BLaER1 (cell line): ENCODE data around the gene ABHD17A.
A peak's percentile ranks its signal among the peaks of the same experiment; 100 is the strongest.

Source experiments
- H3K27ac ChIP-seq: shearing (Covaris generic); formaldehyde crosslinking; 2 replicates; pipeline ENCODE4 v1.8.1; 2022
- H3K27me3 ChIP-seq: shearing (Covaris generic); formaldehyde crosslinking; 2 replicates; pipeline ENCODE4 v1.8.1; 2022
- H3K36me3 ChIP-seq: shearing (Covaris generic); formaldehyde crosslinking; 2 replicates; pipeline ENCODE4 v1.8.1; 2022
- H3K4me1 ChIP-seq: shearing (Covaris generic); formaldehyde crosslinking; 2 replicates; pipeline ENCODE4 v1.8.1; 2022
- H3K4me2 ChIP-seq: shearing (Covaris generic); formaldehyde crosslinking; 2 replicates; pipeline ENCODE4 v1.8.1; 2022
- H3K4me3 ChIP-seq: shearing (Covaris generic); formaldehyde crosslinking; 2 replicates; pipeline ENCODE4 v1.8.1; 2022
- H3K9ac ChIP-seq: shearing (Covaris generic); formaldehyde crosslinking; 2 replicates; pipeline ENCODE4 v1.8.1; 2022
- H3K9me3 ChIP-seq: shearing (Covaris generic); formaldehyde crosslinking; 2 replicates; pipeline ENCODE4 v1.8.1; 2022
- H4K20me1 ChIP-seq: shearing (Covaris generic); formaldehyde crosslinking; 2 replicates; pipeline ENCODE4 v1.8.1; 2022
- Cebpa-rat ChIP-seq: shearing (Covaris generic); IDR thresholded peaks from 2 replicates; pipeline ENCODE4 v1.8.1; 2022

ABHD17A gene

GRCh38 chr19:1855040-1855827 is 30.1 kb downstream of the ABHD17A start:
- Histone ChIP-seq H3K27ac (peak overlapping the region; percentile 99), H3K9ac (peak overlapping the region; percentile 94), H3K4me1 (peaks cover 86% of the 10 kb centered on the region), H3K27me3 (no peaks in the 10 kb centered on the region), H3K9me3 (no peaks in the 10 kb centered on the region), H3K4me3 (peak overlapping the region; percentile 96), H3K4me2 (peak overlapping the region; percentile 99), H4K20me1 (peaks cover 64% of the 10 kb centered on the region), H3K36me3 (peaks cover 9% of the 10 kb centered on the region)
- no peak for TF ChIP-seq Cebpa-rat

- Histone ChIP-seq H3K27ac (peak overlapping the region; percentile 99), H3K4me1 (peaks cover 87% of the 10 kb centered on the region), H3K4me3 (peak overlapping the region; percentile 96), H3K27me3 (no peaks in the 10 kb centered on the region), H3K9me3 (no peaks in the 10 kb centered on the region), H3K4me2 (peak overlapping the region; percentile 99), H3K36me3 (peaks cover 9% of the 10 kb centered on the region), H3K9ac (peak overlapping the region; percentile 82), H4K20me1 (peaks cover 59% of the 10 kb centered on the region)
- TF ChIP-seq Cebpa-rat: no peak
Measured at GRCh38 chr19:1854542-1855039, 30.7 kb downstream of the ABHD17A start.

GRCh38 chr19:1854039-1854541 is 31.2 kb downstream of the ABHD17A start:
- Histone ChIP-seq H3K27ac (peak overlapping the region; percentile 99), H3K4me3 (peak overlapping the region; percentile 96)

GRCh38 chr19:1853295-1854038 is 31.8 kb downstream of the ABHD17A start:
- Histone ChIP-seq H4K20me1 (peaks cover 47% of the 10 kb centered on the region), H3K9me3 (no peaks in the 10 kb centered on the region), H3K27ac (peak overlapping the region; percentile 99), H3K9ac (peak overlapping the region; percentile 82), H3K4me2 (peak overlapping the region; percentile 99), H3K4me1 (peaks cover 85% of the 10 kb centered on the region), H3K4me3 (peak overlapping the region; percentile 96), H3K36me3 (peaks cover 9% of the 10 kb centered on the region), H3K27me3 (no peaks in the 10 kb centered on the region)
- TF ChIP-seq Cebpa-rat: no peak

More at GRCh38 chr19:1854039-1854541, 31.2 kb downstream of the ABHD17A start:
- Histone ChIP-seq H3K4me1 (peaks cover 87% of the 10 kb centered on the region), H3K9ac (peak overlapping the region; percentile 82), H3K4me2 (peak overlapping the region; percentile 99), H3K9me3 (no peaks in the 10 kb centered on the region), H3K36me3 (peaks cover 9% of the 10 kb centered on the region), H4K20me1 (peaks cover 54% of the 10 kb centered on the region), H3K27me3 (no peaks in the 10 kb centered on the region)
- TF ChIP-seq Cebpa-rat: no peak

GRCh38 chr19:1852581-1853128 is 32.6 kb downstream of the ABHD17A start:
- Histone ChIP-seq H4K20me1 (peaks cover 45% of the 10 kb centered on the region), H3K4me1 (peaks cover 77% of the 10 kb centered on the region), H3K9ac (peak overlapping the region; percentile 76), H3K36me3 (peaks cover 9% of the 10 kb centered on the region), H3K9me3 (no peaks in the 10 kb centered on the region), H3K4me2 (peak overlapping the region; percentile 99), H3K4me3 (peak overlapping the region; percentile 96), H3K27ac (peak overlapping the region; percentile 99), H3K27me3 (no peaks in the 10 kb centered on the region)
- TF ChIP-seq Cebpa-rat: no peak

- Histone ChIP-seq H3K27ac (peak overlapping the region; percentile 99), H3K36me3 (peaks cover 10% of the 10 kb centered on the region), H3K9me3 (no peaks in the 10 kb centered on the region), H4K20me1 (peaks cover 52% of the 10 kb centered on the region), H3K9ac (peak overlapping the region; percentile 76), H3K4me1 (peaks cover 78% of the 10 kb centered on the region), H3K4me2 (peak overlapping the region; percentile 99), H3K4me3 (peak overlapping the region; percentile 96), H3K27me3 (no peaks in the 10 kb centered on the region)
- TF ChIP-seq Cebpa-rat: no peak
Measured at GRCh38 chr19:1851654-1852580, 33.4 kb downstream of the ABHD17A start.

GRCh38 chr19:1850809-1851653 is 34.3 kb downstream of the ABHD17A start:
- Histone ChIP-seq H4K20me1 (peaks cover 61% of the 10 kb centered on the region), H3K9ac (peak overlapping the region; percentile 76)

GRCh38 chr19:1849886-1850398 is 35.4 kb downstream of the ABHD17A start:
- TF ChIP-seq Cebpa-rat: no peak
- Histone ChIP-seq H4K20me1 (peaks cover 70% of the 10 kb centered on the region), H3K27ac (no peak overlapping the region), H3K4me1 (peaks cover 87% of the 10 kb centered on the region), H3K4me3 (no peak overlapping the region), H3K9ac (no peak overlapping the region), H3K36me3 (peaks cover 30% of the 10 kb centered on the region), H3K4me2 (peak overlapping the region; percentile 7; the same call in 1 of the 2 replicates), H3K9me3 (no peaks in the 10 kb centered on the region), H3K27me3 (no peaks in the 10 kb centered on the region)

More at GRCh38 chr19:1850809-1851653, 34.3 kb downstream of the ABHD17A start:
- Histone ChIP-seq H3K27me3 (no peaks in the 10 kb centered on the region), H3K4me1 (peaks cover 85% of the 10 kb centered on the region), H3K27ac (peak overlapping the region; percentile 99), H3K9me3 (no peaks in the 10 kb centered on the region), H3K4me3 (peak overlapping the region; percentile 96), H3K4me2 (peak overlapping the region; percentile 99), H3K36me3 (peaks cover 19% of the 10 kb centered on the region)
- no peak for TF ChIP-seq Cebpa-rat
